ENCODE data around the gene TMEM213.

GRCh38 chr7:138813945-138814344 is 16.2 kb downstream of the TMEM213 start:
- TF ChIP-seq CTCF (conservative IDR thresholded peaks at IDR 0.05; ENCODE audit: low read length) (no peak), EZH2phosphoT487 (IDR thresholded peaks at IDR 0.05; ENCODE audit: borderline replicate concordance) (no peak)
